Subcutaneous abdominal adipose tissue (tissue), 5 donors: Measurements from ENCODE around the gene CLIC6.
A peak's percentile ranks its signal among the peaks of the same experiment; 100 is the strongest.

Experiments used
- H3K27ac ChIP-seq: one replicate; pipeline ENCODE4 v1.7.0; 2013; ENCODE audit warnings: low read depth, mild to moderate bottlenecking, inconsistent platforms, low read length, moderate library complexity
- H3K27me3 ChIP-seq, 5 donors: one replicate each; pipeline ENCODE4 v1.7.0; 2013; ENCODE audit warnings: low read length in 5 of 5, inconsistent platforms in 1 of 5; ENCODE audit not compliant: control insufficient read depth in 5 of 5, insufficient read depth in 4 of 5
- H3K36me3 ChIP-seq, 5 donors: one replicate each; pipeline ENCODE4 v1.7.0; 2013; ENCODE audit warnings: low read length in 5 of 5; ENCODE audit not compliant: control insufficient read depth in 5 of 5, insufficient read depth in 5 of 5
- H3K4me1 ChIP-seq, 5 donors: one replicate each; pipeline ENCODE4 v1.7.0; 2013; ENCODE audit warnings: low read length in 5 of 5, mild to moderate bottlenecking in 3 of 5, moderate library complexity in 1 of 5; ENCODE audit not compliant: control insufficient read depth in 5 of 5, insufficient read depth in 5 of 5
- H3K4me3 ChIP-seq, 5 donors: one replicate each; pipeline ENCODE4 v1.7.0; 2013; ENCODE audit warnings: low read length in 5 of 5, low read depth in 1 of 5
- H3K9ac ChIP-seq, 5 donors: one replicate each; pipeline ENCODE4 v1.7.0; 2013; ENCODE audit warnings: low read length in 5 of 5, mild to moderate bottlenecking in 4 of 5, moderate library complexity in 3 of 5
- H3K9me3 ChIP-seq, 5 donors: one replicate each; pipeline ENCODE4 v1.7.0; 2013; ENCODE audit warnings: low read length in 5 of 5; ENCODE audit not compliant: control insufficient read depth in 5 of 5
- donor health status: healthy.
- donor health status: healthy.
- donor health status: healthy.
- donor health status: healthy.
- donor health status: healthy.

The CLIC6 gene

GRCh38 chr21:34745557-34746255 is 76.9 kb downstream of the CLIC6 start:
- Histone ChIP-seq H3K27ac (no peak overlapping the region), H3K4me3 (peak overlapping the region; percentile 37 to 60 (median 49)), H3K27me3 (no peaks in the 10 kb centered on the region), H3K9ac (peak overlapping the region in 4 of 5 donors; percentile 26 to 68 (median 46)), H3K9me3 (no peaks in the 10 kb centered on the region), H3K36me3 (no peaks in the 10 kb centered on the region), H3K4me1 (peaks cover 4 to 22% (median 20%) of the 10 kb centered on the region in 5 donors)

- no peaks in the 10 kb centered on the region for H3K36me3 ChIP-seq
- no peak overlapping the region for H3K9ac ChIP-seq
- H3K9me3 ChIP-seq: no peaks in the 10 kb centered on the region
- H3K4me3 ChIP-seq: no peak overlapping the region
- H3K4me1 ChIP-seq: peaks cover 4 to 18% (median 16%) of the 10 kb centered on the region in 5 donors
- H3K27ac ChIP-seq: no peak overlapping the region
- H3K27me3 ChIP-seq: no peaks in the 10 kb centered on the region
These were observed 80.1 kb downstream of the CLIC6 start for GRCh38 chr21:34748862-34749261.

GRCh38 chr21:34754690-34755647 is 86.2 kb downstream of the CLIC6 start:
- Histone ChIP-seq H3K36me3 (no peaks in the 10 kb centered on the region), H3K9me3 (no peaks in the 10 kb centered on the region), H3K27me3 (no peaks in the 10 kb centered on the region), H3K4me1 (no peaks in the 10 kb centered on the region), H3K27ac (no peak overlapping the region), H3K4me3 (no peak overlapping the region), H3K9ac (no peak overlapping the region)

- Histone ChIP-seq H3K36me3 (no peaks in the 10 kb centered on the region), H3K9me3 (peaks cover 0 to 6% (median 2%) of the 10 kb centered on the region in 5 donors), H3K27me3 (no peaks in the 10 kb centered on the region), H3K4me1 (no peaks in the 10 kb centered on the region), H3K9ac (no peak overlapping the region), H3K4me3 (no peak overlapping the region), H3K27ac (no peak overlapping the region)
These were observed 93.0 kb downstream of the CLIC6 start for GRCh38 chr21:34761758-34762330.

GRCh38 chr21:34762786-34763185 is 94.0 kb downstream of the CLIC6 start:
- Histone ChIP-seq H3K4me3 (no peak overlapping the region), H3K36me3 (no peaks in the 10 kb centered on the region), H3K9ac (no peak overlapping the region), H3K27ac (no peak overlapping the region), H3K4me1 (no peaks in the 10 kb centered on the region), H3K27me3 (no peaks in the 10 kb centered on the region), H3K9me3 (peaks cover 0 to 6% (median 2%) of the 10 kb centered on the region in 5 donors)

- H3K9ac ChIP-seq: no peak overlapping the region
These were observed 96.0 kb downstream of the CLIC6 start for GRCh38 chr21:34764715-34765284.

GRCh38 chr21:34765619-34766018 is 96.8 kb downstream of the CLIC6 start:
- peaks cover 0 to 6% (median 2%) of the 10 kb centered on the region in 5 donors for H3K9me3 ChIP-seq
- no peaks in the 10 kb centered on the region for H3K36me3 ChIP-seq
- H3K4me3 ChIP-seq: no peak overlapping the region
- no peak overlapping the region for H3K27ac ChIP-seq
- H3K9ac ChIP-seq: no peak overlapping the region
- H3K27me3 ChIP-seq: no peaks in the 10 kb centered on the region
- H3K4me1 ChIP-seq: no peaks in the 10 kb centered on the region

More at GRCh38 chr21:34764715-34765284, 96.0 kb downstream of the CLIC6 start:
- H3K4me1 ChIP-seq: no peaks in the 10 kb centered on the region
- H3K27me3 ChIP-seq: no peaks in the 10 kb centered on the region
- no peaks in the 10 kb centered on the region for H3K36me3 ChIP-seq
- H3K27ac ChIP-seq: no peak overlapping the region
- no peak overlapping the region for H3K4me3 ChIP-seq
- H3K9me3 ChIP-seq: peaks cover 0 to 6% (median 2%) of the 10 kb centered on the region in 5 donors

- peaks cover 0 to 6% (median 2%) of the 10 kb centered on the region in 5 donors for H3K9me3 ChIP-seq
- H3K9ac ChIP-seq: no peak overlapping the region
- H3K27ac ChIP-seq: no peak overlapping the region
- no peaks in the 10 kb centered on the region for H3K36me3 ChIP-seq
- H3K4me3 ChIP-seq: no peak overlapping the region
- H3K27me3 ChIP-seq: no peaks in the 10 kb centered on the region
- H3K4me1 ChIP-seq: no peaks in the 10 kb centered on the region
These were observed 98.1 kb downstream of the CLIC6 start for GRCh38 chr21:34766862-34767261.
